Erythroblast (primary cell): ENCODE measurements around the gene EVX2.
A peak's percentile ranks its signal among the peaks of the same experiment; 100 is the strongest.

Source experiments
- DNase-seq, 2 experiments: peaks; one replicate each; lab custom pipeline; 2025; lab: John Stamatoyannopoulos, UW
- GATA1 ChIP-seq: IDR thresholded peaks from 2 replicates; pipeline ENCODE4 v1.6.1; 2011; ENCODE audit warnings: low read depth, mild to moderate bottlenecking, control low read depth, low read length, moderate library complexity
- POLR2A ChIP-seq: IDR thresholded peaks from 2 replicates; pipeline ENCODE4 v1.6.1; 2011; ENCODE audit warnings: mild to moderate bottlenecking, low read length

The EVX2 gene

GRCh38 chr2:176099728-176100546 is 16.2 kb upstream of the EVX2 start, which contains the start of gene HOXD12:
TSS of gene HOXD12 (plus strand) at chr2:176099795. CDS start at chr2:176099802, 7 bp downstream.
- DNase-seq: no peak
- TF ChIP-seq POLR2A: no peak
- TF ChIP-seq GATA1: no peak

GRCh38 chr2:176099159-176099727 is 15.5 kb upstream of the EVX2 start:
- TF ChIP-seq POLR2A (no peak), GATA1 (no peak)
- DNase-seq: no peak

GRCh38 chr2:176098366-176099158 is 14.8 kb upstream of the EVX2 start:
- DNase-seq: no peak
- TF ChIP-seq GATA1 (no peak), POLR2A (no peak)

DNA sequence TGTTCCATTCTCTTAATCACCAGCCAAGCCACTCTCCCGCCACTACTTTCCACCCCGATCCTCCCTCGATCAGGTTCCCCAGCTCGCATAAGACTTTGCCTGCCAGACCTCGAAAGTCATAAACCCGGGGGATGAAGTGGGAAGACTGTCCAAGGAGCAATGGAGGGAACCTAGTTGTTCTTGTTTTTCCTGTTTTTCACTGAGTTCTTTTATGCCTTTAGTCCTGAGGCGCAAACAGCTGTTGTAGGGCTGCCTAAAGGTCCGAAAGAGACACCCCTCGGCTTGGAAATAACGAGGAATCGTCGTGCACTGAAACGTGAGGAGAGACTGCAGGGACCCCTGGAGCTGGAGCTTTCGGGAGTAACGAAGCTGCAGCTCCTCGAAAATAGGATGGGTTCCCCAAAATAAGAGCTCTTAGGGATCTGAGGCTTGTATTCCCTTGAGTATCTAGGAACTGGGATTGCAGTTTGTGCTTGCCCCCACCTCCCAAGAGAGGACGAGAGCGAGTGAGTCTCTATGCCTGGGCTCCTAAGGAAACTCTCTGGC is 14.1 kb upstream of the EVX2 start:
- no peak for DNase-seq
- TF ChIP-seq GATA1: no peak

- TF ChIP-seq POLR2A (no peak), GATA1 (no peak)
- DNase-seq: peak; percentile 63 to 75
Measured at GRCh38 chr2:176096986-176097819, 13.4 kb upstream of the EVX2 start.

GRCh38 chr2:176096243-176096985 is 12.7 kb upstream of the EVX2 start:
- TF ChIP-seq POLR2A: no peak
- TF ChIP-seq GATA1: no peak
- DNase-seq: peak in 1 of 2 experiments; percentile 21

GRCh38 chr2:176095421-176095820 is 11.7 kb upstream of the EVX2 start:
- TF ChIP-seq POLR2A (no peak), GATA1 (no peak)
- no peak for DNase-seq

- DNase-seq: no peak
- no peak for TF ChIP-seq GATA1
- no peak for TF ChIP-seq POLR2A
Measured at GRCh38 chr2:176094349-176094748, 10.6 kb upstream of the EVX2 start.

DNA sequence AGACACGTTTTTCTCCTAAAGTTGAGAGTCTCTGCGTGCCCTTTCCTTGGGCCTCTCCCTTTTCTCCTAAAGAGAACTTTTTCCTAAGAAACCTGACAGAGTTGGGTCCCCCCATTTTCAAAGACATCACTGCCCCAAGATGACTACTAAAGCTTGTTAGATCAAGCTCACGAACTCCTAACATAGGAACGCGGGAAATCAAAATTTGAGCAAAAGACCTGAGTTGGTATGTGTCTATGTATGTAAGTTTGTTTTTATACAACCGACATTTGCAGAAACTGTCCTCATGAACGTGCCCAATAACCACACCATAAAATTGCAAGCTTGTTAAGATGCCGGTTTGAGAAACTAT is 10.1 kb upstream of the EVX2 start:
- no peak for DNase-seq
- TF ChIP-seq GATA1: no peak

DNA sequence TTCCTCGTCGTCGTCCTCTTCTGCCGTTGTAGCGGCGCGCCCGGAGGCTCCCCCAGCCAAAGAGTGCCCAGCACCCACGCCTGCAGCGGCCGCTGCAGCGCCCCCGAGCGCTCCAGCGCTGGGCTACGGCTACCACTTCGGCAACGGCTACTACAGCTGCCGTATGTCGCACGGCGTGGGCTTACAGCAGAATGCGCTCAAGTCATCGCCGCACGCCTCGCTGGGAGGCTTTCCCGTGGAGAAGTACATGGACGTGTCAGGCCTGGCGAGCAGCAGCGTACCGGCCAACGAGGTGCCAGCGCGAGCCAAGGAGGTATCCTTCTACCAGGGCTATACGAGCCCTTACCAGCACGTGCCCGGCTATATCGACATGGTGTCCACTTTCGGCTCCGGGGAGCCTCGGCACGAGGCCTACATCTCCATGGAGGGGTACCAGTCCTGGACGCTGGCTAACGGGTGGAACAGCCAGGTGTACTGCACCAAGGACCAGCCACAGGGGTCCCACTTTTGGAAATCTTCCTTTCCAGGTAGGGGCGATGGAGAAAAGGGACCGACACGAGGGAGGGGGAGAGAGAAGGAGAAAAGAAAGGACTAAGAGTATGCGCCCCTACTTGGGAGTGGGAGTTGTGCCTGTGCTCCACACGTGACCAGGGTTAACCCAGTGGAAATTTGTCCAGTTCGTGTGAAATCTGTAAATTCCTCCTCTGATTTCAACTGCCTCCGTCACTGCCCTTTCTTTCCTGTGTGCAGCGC is 9.6 kb upstream of the EVX2 start:
- DNase-seq: peak in 1 of 2 experiments; percentile 19
- TF ChIP-seq POLR2A: no peak
- TF ChIP-seq GATA1: no peak

GRCh38 chr2:176092270-176093144 is 8.7 kb upstream of the EVX2 start, which contains the start of gene HOXD13:
TSS of gene HOXD13 (plus strand) at chr2:176092721. CDS start at chr2:176092891, 170 bp downstream.
- peak in 1 of 2 experiments; percentile 10 for DNase-seq
- TF ChIP-seq POLR2A: no peak
